Keratinocyte (primary cell): ENCODE data around the gene ARSK. TPM values are rescaled to one million over a fixed set of nuclear protein-coding genes. Genes with fewer than 3 reads are reported as not detected.

Experiments used
- DNase-seq: peaks from one replicate; pipeline ENCODE4 v3.0.0-alpha.2; 2011; ENCODE audit warnings: low read depth, missing footprints, low spot score
- FAIRE-seq: peaks from 2 replicates; lab custom pipeline; 2011; peaks lifted over from hg19 to GRCh38; lab: Jason Lieb, UNC
- H2AFZ ChIP-seq: 2 replicates; pipeline ENCODE4 v1.6.0; 2012; ENCODE audit warnings: low read length, control low read depth, inconsistent platforms; ENCODE audit not compliant: control insufficient read depth
- H3K27ac ChIP-seq: 2 replicates; pipeline ENCODE4 v1.5.1; 2011; ENCODE audit warnings: low read length; ENCODE audit not compliant: control insufficient read depth, insufficient read depth
- H3K27me3 ChIP-seq: 3 replicates; pipeline ENCODE4 v1.6.0; 2011; ENCODE audit warnings: low read length; ENCODE audit not compliant: control insufficient read depth, insufficient read depth; ENCODE audit errors: extremely low read depth
- H3K36me3 ChIP-seq, 2 experiments: 2 replicates in 1 of 2; 3 replicates in 1 of 2; pipeline ENCODE4 v1.5.1; 2011; ENCODE audit warnings: low read length in 2 of 2, mild to moderate bottlenecking in 1 of 2; ENCODE audit not compliant: control insufficient read depth in 2 of 2, insufficient read depth in 2 of 2; ENCODE audit errors: extremely low read depth in 1 of 2
- H3K4me1 ChIP-seq: 3 replicates; pipeline ENCODE4 v1.5.1; 2011; ENCODE audit warnings: low read length; ENCODE audit not compliant: control insufficient read depth, insufficient read depth; ENCODE audit errors: extremely low read depth
- H3K4me2 ChIP-seq: 3 replicates; pipeline ENCODE4 v1.6.0; 2011; ENCODE audit warnings: low read depth, low read length; ENCODE audit not compliant: control insufficient read depth, insufficient read depth; ENCODE audit errors: extremely low read depth
- H3K4me3 ChIP-seq, 3 experiments: fragments of 200-600 bp in 1 of 3; sonication (generic) in 1 of 3; 2 replicates in 2 of 3; 3 replicates in 1 of 3; pipeline ENCODE4 v1.5.1; 2011 to 2016; ENCODE audit warnings: low read length in 3 of 3, mild to moderate bottlenecking in 3 of 3, control low read depth in 2 of 3, inconsistent platforms in 1 of 3, low read depth in 1 of 3, mixed read lengths in 1 of 3, mixed run types in 1 of 3, moderate library complexity in 1 of 3; ENCODE audit not compliant: control insufficient read depth in 2 of 3, insufficient read depth in 2 of 3; ENCODE audit errors: extremely low read depth in 1 of 3
- H3K79me2 ChIP-seq: 2 replicates; pipeline ENCODE4 v1.6.0; 2012; ENCODE audit warnings: low read length; ENCODE audit not compliant: control insufficient read depth, insufficient read depth
- H3K9ac ChIP-seq: 3 replicates; pipeline ENCODE4 v1.6.0; 2011; ENCODE audit warnings: low read length; ENCODE audit not compliant: control insufficient read depth, insufficient read depth; ENCODE audit errors: extremely low read depth
- H3K9me1 ChIP-seq: 3 replicates; pipeline ENCODE4 v1.6.0; 2011; ENCODE audit warnings: low read length; ENCODE audit not compliant: control insufficient read depth, insufficient read depth; ENCODE audit errors: extremely low read depth
- H3K9me3 ChIP-seq: 2 replicates; pipeline ENCODE4 v1.5.1; 2012; ENCODE audit warnings: low read depth, low read length; ENCODE audit not compliant: control insufficient read depth
- H4K20me1 ChIP-seq: 3 replicates; pipeline ENCODE4 v1.6.0; 2011; ENCODE audit warnings: low read length; ENCODE audit not compliant: control insufficient read depth, insufficient read depth; ENCODE audit errors: extremely low read depth
- CTCF ChIP-seq, 3 experiments: IDR thresholded peaks in 1 of 3; conservative IDR thresholded peaks in 1 of 3; optimal IDR thresholded peaks in 1 of 3; 2 replicates in 2 of 3; 3 replicates in 1 of 3; pipeline versions ENCODE3 to v1.5.1; 2011; ENCODE audit warnings: low read length in 3 of 3, mild to moderate bottlenecking in 3 of 3, moderate library complexity in 2 of 3, control low read depth in 1 of 3, inconsistent platforms in 1 of 3; ENCODE audit not compliant: insufficient read depth in 2 of 3; ENCODE audit errors: extremely low read depth in 1 of 3
- EZH2 ChIP-seq: IDR thresholded peaks from one replicate; pipeline ENCODE4 v1.6.1; 2012; ENCODE audit warnings: inconsistent platforms, mild to moderate bottlenecking, low read length, moderate library complexity
- dilution Hi-C: fragments of 300-500 bp; cut with MboI; formaldehyde crosslinking; loops from one replicate; pipeline ENCODE4 v1.7.0; 2020; ENCODE audit warnings: low sequenced_read_pairs; ENCODE audit not compliant: extremely low pct_ligation_motif_present
- polyA minus RNA-seq, 3 experiments: library from RNA; depleted of rRNA, polyadenylated mRNA; stranded (reverse); fragments of >200 nt; gene quantifications; 1 replicate in 1 of 3; 2 replicates in 1 of 3; 3 replicates in 1 of 3; pipeline ENCODE4 v1.2.3, GENCODE V29; 2011
- polyA plus RNA-seq, 5 experiments: library from polyadenylated mRNA; depleted of rRNA in 3 of 5; stranded (reverse) in 3 of 5; stranded (forward) in 1 of 5; unstranded in 1 of 5; fragments of >200 nt; gene quantifications; 1 replicate in 1 of 5; 2 replicates in 3 of 5; 3 replicates in 1 of 5; pipeline versions ENCODE4 v1.2.1 to v1.2.3, GENCODE V29; 2011 to 2012; ENCODE audit warnings: missing spikeins in 2 of 5, low read depth in 1 of 5, low replicate concordance in 1 of 5

The ARSK gene, protein sequence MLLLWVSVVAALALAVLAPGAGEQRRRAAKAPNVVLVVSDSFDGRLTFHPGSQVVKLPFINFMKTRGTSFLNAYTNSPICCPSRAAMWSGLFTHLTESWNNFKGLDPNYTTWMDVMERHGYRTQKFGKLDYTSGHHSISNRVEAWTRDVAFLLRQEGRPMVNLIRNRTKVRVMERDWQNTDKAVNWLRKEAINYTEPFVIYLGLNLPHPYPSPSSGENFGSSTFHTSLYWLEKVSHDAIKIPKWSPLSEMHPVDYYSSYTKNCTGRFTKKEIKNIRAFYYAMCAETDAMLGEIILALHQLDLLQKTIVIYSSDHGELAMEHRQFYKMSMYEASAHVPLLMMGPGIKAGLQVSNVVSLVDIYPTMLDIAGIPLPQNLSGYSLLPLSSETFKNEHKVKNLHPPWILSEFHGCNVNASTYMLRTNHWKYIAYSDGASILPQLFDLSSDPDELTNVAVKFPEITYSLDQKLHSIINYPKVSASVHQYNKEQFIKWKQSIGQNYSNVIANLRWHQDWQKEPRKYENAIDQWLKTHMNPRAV
- 6.4 to 9.3 TPM (median 6.7 TPM) in 3 replicates for polyA plus RNA-seq
- polyA plus RNA-seq (2011; ENCODE audit: low read depth): 3.4 TPM
- 2.7 and 5.3 TPM in 2 replicates for polyA plus RNA-seq (2011; cell fraction: cytosol; rRNA removed)
- 9.6 and 13.0 TPM in 2 replicates for polyA plus RNA-seq (2011; cell fraction: nucleus; rRNA removed)
- polyA plus RNA-seq (2012; ENCODE audit: low replicate concordance): 3.4 and 5.7 TPM in 2 replicates
- 0.36 to 5.8 TPM (median 4.2 TPM) in 3 replicates for polyA minus RNA-seq
- 4.6 TPM for polyA minus RNA-seq (2011; cell fraction: cytosol; rRNA and poly(A)+ RNA removed)
- 7.3 and 12.3 TPM in 2 replicates for polyA minus RNA-seq (2011; cell fraction: nucleus; rRNA and poly(A)+ RNA removed)

- peaks cover 41% of the 10 kb centered on the region for H3K79me2 ChIP-seq
- peak within 1 kb of the TSS; percentile 94 for H2AFZ ChIP-seq
- peaks cover 0 to 2% of the 10 kb centered on the region in 2 experiments for H3K36me3 ChIP-seq
- H3K27ac ChIP-seq: peak within 1 kb of the TSS; percentile 94
- H3K9me3 ChIP-seq: no peaks in the 10 kb centered on the region
- H3K9me1 ChIP-seq: peaks cover 2% of the 10 kb centered on the region
- DNase-seq: peak; percentile 85
- peak; percentile 81 for FAIRE-seq
- H3K9ac ChIP-seq: peak within 1 kb of the TSS; percentile 92
- H3K4me2 ChIP-seq: peak within 1 kb of the TSS; percentile 98
- TF ChIP-seq CTCF (optimal IDR thresholded peaks at IDR 0.05 in 1 of 3, IDR thresholded peaks at IDR 0.05 in 1 of 3, conservative IDR thresholded peaks at IDR 0.05 in 1 of 3; ENCODE audit: extremely low read depth in 1 of 3, insufficient read depth in 2 of 3, low read length in 3 of 3) (peak; percentile 19 to 59 (median 37)), EZH2 (no peak)
- no peaks in the 10 kb centered on the region for H4K20me1 ChIP-seq
- no peaks in the 10 kb centered on the region for H3K27me3 ChIP-seq
- peak within 1 kb of the TSS; percentile 85 to 95 (median 88) for H3K4me3 ChIP-seq
- dilution Hi-C loops: no loop called here
- peaks cover 11% of the 10 kb centered on the region for H3K4me1 ChIP-seq
These were observed at the start of gene ARSK, which contains the start of gene SKIC3 for GRCh38 chr5:95554647-95555548. Gene ARSK (plus strand): TSS chr5:95555101. CDS start chr5:95555279, 178 bp downstream. Gene SKIC3 (minus strand): TSS chr5:95554977. CDS start chr5:95547150, 7,827 bp downstream.

GRCh38 chr5:95508550-95508949 lies 46.4 kb upstream of the ARSK start:
- H3K4me1 ChIP-seq: no peaks in the 10 kb centered on the region
- no peaks in the 10 kb centered on the region for H3K27me3 ChIP-seq
- H3K9me1 ChIP-seq: no peaks in the 10 kb centered on the region
- H4K20me1 ChIP-seq: no peaks in the 10 kb centered on the region
- H3K9me3 ChIP-seq: no peaks in the 10 kb centered on the region
- H3K4me3 ChIP-seq: no peak overlapping the region
- DNase-seq (no peak), FAIRE-seq (no peak)
- TF ChIP-seq EZH2 (no peak), CTCF (optimal IDR thresholded peaks at IDR 0.05 in 1 of 3, IDR thresholded peaks at IDR 0.05 in 1 of 3, conservative IDR thresholded peaks at IDR 0.05 in 1 of 3; ENCODE audit: extremely low read depth in 1 of 3, insufficient read depth in 2 of 3, low read length in 3 of 3) (no peak)
- no peak overlapping the region for H3K27ac ChIP-seq
- H3K36me3 ChIP-seq: peaks cover 8 to 15% of the 10 kb centered on the region in 2 experiments
- H3K4me2 ChIP-seq: no peak overlapping the region
- H3K79me2 ChIP-seq: no peaks in the 10 kb centered on the region
- no peak overlapping the region for H2AFZ ChIP-seq
- no peak overlapping the region for H3K9ac ChIP-seq
- dilution Hi-C loops: no loop called here
